Esophagus muscularis mucosa (tissue), 3 donors: ENCODE data around the gene SERPINB11.

Experiments
- CTCF ChIP-seq, 3 experiments: fragments of 200-600 bp in 2 of 3; fragments of 450-650 bp in 1 of 3; sonication (generic) in 2 of 3; IDR thresholded peaks; one replicate each; pipeline ENCODE4 v1.5.1; 2017 to 2019; ENCODE audit warnings: antibody characterized with exemption in 3 of 3, mild to moderate bottlenecking in 2 of 3, moderate library complexity in 1 of 3
- POLR2A ChIP-seq: fragments of 450-650 bp; IDR thresholded peaks from one replicate; pipeline ENCODE4 v1.6.1; 2017; ENCODE audit warnings: antibody characterized with exemption, moderate library complexity, mild to moderate bottlenecking, low read depth
- POLR2AphosphoS5 ChIP-seq, 2 donors: sonication (generic); formaldehyde crosslinking; IDR thresholded peaks; one replicate each; pipeline ENCODE4 v1.6.1; 2017; ENCODE audit warnings: antibody characterized with exemption in 2 of 2

- no peak for TF ChIP-seq POLR2A
- no peak for TF ChIP-seq CTCF (IDR thresholded peaks at IDR 0.05)
- TF ChIP-seq POLR2AphosphoS5 (IDR thresholded peaks at IDR 0.05) = no peak
These were observed 50.9 kb downstream of the SERPINB11 start for GRCh38 chr18:63753676-63754075.
